Endothelial cell of umbilical vein (primary cell): Measurements from ENCODE around the gene KCNE4. TPM values are rescaled to one million over a fixed set of nuclear protein-coding genes. Genes with fewer than 3 reads are reported as not detected.

Experiments used
- BruUV-seq: library from RNA; stranded (reverse); fragments of 400-500 nt; replicated peaks from 2 replicates; lab custom pipeline; 2021; lab: Mats Ljungman, UMichigan
- CTCF ChIA-PET: fragments of 300-600, 350-600 bp; sonication (Branson Sonifier 250); formaldehyde crosslinking; loops from one replicate; lab custom pipeline; 2021; ENCODE audit warnings: antibody characterized with exemption, inconsistent platforms; lab: Charles Lee
- POLR2A ChIA-PET: fragments of 300-600, 350-600 bp; sonication (Branson Sonifier 250); formaldehyde crosslinking; loops from one replicate; lab custom pipeline; 2021; ENCODE audit warnings: antibody characterized with exemption, inconsistent platforms; lab: Charles Lee
- DNase-seq: peaks from one replicate; pipeline ENCODE4 v3.0.0-alpha.2; 2011; ENCODE audit warnings: low read depth, low spot score
- FAIRE-seq: peaks from 2 replicates; lab custom pipeline; 2011; peaks lifted over from hg19 to GRCh38; lab: Jason Lieb, UNC
- H2AFZ ChIP-seq: 2 replicates; pipeline ENCODE4 v1.6.0; 2012; ENCODE audit warnings: low read depth, low read length, control low read depth, inconsistent platforms
- H3K27ac ChIP-seq: 2 replicates; pipeline ENCODE4 v1.5.1; 2011; ENCODE audit warnings: low read depth, mild to moderate bottlenecking, control low read depth, low read length, moderate library complexity; ENCODE audit not compliant: insufficient read depth
- H3K27me3 ChIP-seq, 2 experiments: 2 replicates each; pipeline versions ENCODE4 v1.6.0 to v1.6.1; 2011; ENCODE audit warnings: low read length in 2 of 2, mixed read lengths in 1 of 2; ENCODE audit not compliant: control insufficient read depth in 2 of 2, insufficient read depth in 2 of 2
- H3K36me3 ChIP-seq, 2 experiments: 2 replicates in 1 of 2; 3 replicates in 1 of 2; pipeline ENCODE4 v1.5.1; 2011; ENCODE audit warnings: low read length in 2 of 2, mild to moderate bottlenecking in 1 of 2, moderate library complexity in 1 of 2; ENCODE audit not compliant: control insufficient read depth in 2 of 2, insufficient read depth in 2 of 2; ENCODE audit errors: extremely low read depth in 1 of 2
- H3K4me1 ChIP-seq: 3 replicates; pipeline ENCODE4 v1.5.1; 2011; ENCODE audit warnings: mild to moderate bottlenecking, low read length; ENCODE audit not compliant: control insufficient read depth, insufficient read depth; ENCODE audit errors: extremely low read depth
- H3K4me2 ChIP-seq: 2 replicates; pipeline ENCODE4 v1.6.1; 2011; ENCODE audit warnings: low read length, control low read depth, mixed read lengths; ENCODE audit not compliant: insufficient read depth
- H3K4me3 ChIP-seq, 3 experiments: fragments of 200-600 bp in 1 of 3; sonication (generic), shearing (Covaris generic) in 1 of 3; replicated peaks in 1 of 3; 2 replicates each; pipeline ENCODE4 v1.5.1; 2011 to 2016; ENCODE audit warnings: control low read depth in 3 of 3, low read length in 3 of 3, mild to moderate bottlenecking in 2 of 3, inconsistent platforms in 1 of 3, low read depth in 1 of 3, moderate library complexity in 1 of 3; ENCODE audit not compliant: insufficient read depth in 1 of 3
- H3K79me2 ChIP-seq: 2 replicates; pipeline ENCODE4 v1.6.0; 2012; ENCODE audit warnings: low read length, inconsistent platforms; ENCODE audit not compliant: control insufficient read depth, insufficient read depth
- H3K9ac ChIP-seq: replicated peaks from 2 replicates; pipeline ENCODE3; 2011; ENCODE audit warnings: low read length, control low read depth; ENCODE audit not compliant: insufficient read depth; ENCODE audit errors: extremely low read depth
- H3K9me1 ChIP-seq: replicated peaks from 3 replicates; pipeline ENCODE4 v1.6.0; 2011; ENCODE audit warnings: mild to moderate bottlenecking, low read length; ENCODE audit not compliant: control insufficient read depth, insufficient read depth; ENCODE audit errors: extremely low read depth
- H3K9me3 ChIP-seq: replicated peaks from 2 replicates; pipeline ENCODE4 v1.5.1; 2012; ENCODE audit warnings: low read length, inconsistent platforms; ENCODE audit not compliant: control insufficient read depth, insufficient read depth
- H4K20me1 ChIP-seq: replicated peaks from 2 replicates; pipeline ENCODE3; 2011; ENCODE audit warnings: mild to moderate bottlenecking, low read length; ENCODE audit not compliant: control insufficient read depth, insufficient read depth; ENCODE audit errors: extremely low read depth
- EZH2 ChIP-seq: IDR thresholded peaks from 2 replicates; pipeline ENCODE4 v1.6.1; 2012; ENCODE audit warnings: borderline replicate concordance, low read depth, mild to moderate bottlenecking, moderate library complexity, low read length, inconsistent platforms; ENCODE audit not compliant: severe bottlenecking
- FOS ChIP-seq: IDR thresholded peaks from 2 replicates; pipeline ENCODE4 v1.6.1; 2011; ENCODE audit warnings: mild to moderate bottlenecking, low read length, moderate library complexity, borderline replicate concordance; ENCODE audit not compliant: insufficient read depth
- GATA2 ChIP-seq: IDR thresholded peaks from 2 replicates; pipeline ENCODE4 v1.7.0; 2011; ENCODE audit warnings: low read depth, mild to moderate bottlenecking, moderate library complexity, mixed read lengths, low read length; ENCODE audit not compliant: insufficient read length, insufficient read depth
- JUN ChIP-seq: IDR thresholded peaks from 2 replicates; pipeline ENCODE4 v1.6.1; 2011; ENCODE audit warnings: borderline replicate concordance, low read depth; ENCODE audit not compliant: insufficient read length, insufficient read depth
- MYC ChIP-seq: IDR thresholded peaks from one replicate; pipeline ENCODE4 v1.6.1; 2011; ENCODE audit warnings: mild to moderate bottlenecking, low read depth, low read length
- POLR2A ChIP-seq: IDR thresholded peaks from 2 replicates; pipeline ENCODE4 v1.6.1; 2012; ENCODE audit warnings: low read depth, mild to moderate bottlenecking, control low read depth, low read length
- POLR2AphosphoS5 ChIP-seq: IDR thresholded peaks from 2 replicates; pipeline ENCODE4 v1.6.1; 2012; ENCODE audit warnings: low read depth, mild to moderate bottlenecking, control low read depth, low read length, moderate library complexity; ENCODE audit not compliant: insufficient read depth
- dilution Hi-C: fragments of 300-500 bp; cut with MboI; formaldehyde crosslinking; loops from one replicate; pipeline ENCODE4 v1.15.0; 2019; ENCODE audit warnings: low sequenced_read_pairs; ENCODE audit not compliant: extremely low pct_ligation_motif_present
- intact Hi-C: fragments of 100-400 bp; cut with micrococcal nuclease; formaldehyde crosslinking; loops from one replicate; pipeline ENCODE4 v1.10.0; 2022
- polyA plus RNA-seq, 4 experiments: library from polyadenylated mRNA; depleted of rRNA in 3 of 4; stranded (reverse) in 3 of 4; unstranded in 1 of 4; fragments of >200 nt; gene quantifications; 2 replicates each; pipeline versions ENCODE4 v1.2.1 to v1.2.3, GENCODE V29; 2011 to 2012; ENCODE audit warnings: missing spikeins in 1 of 4
- total RNA-seq: library from RNA; stranded (reverse); gene quantifications from 2 replicates; pipeline ENCODE4 v1.2.3, GENCODE V29; 2021
- TF ChIP-seq, protein P1 (sequence below): IDR thresholded peaks from 2 replicates; pipeline ENCODE4 v1.6.1; 2011; ENCODE audit not compliant: insufficient read depth, insufficient read length
- TF ChIP-seq, protein P2 (sequence below), 2 donors: IDR thresholded peaks; 1 replicate in 1 of 2; 2 replicates in 1 of 2; pipeline ENCODE4 v1.5.1; 2011; ENCODE audit warnings: low read length in 2 of 2, mild to moderate bottlenecking in 2 of 2, moderate library complexity in 2 of 2, control low read depth in 1 of 2, inconsistent platforms in 1 of 2, low read depth in 1 of 2; ENCODE audit not compliant: insufficient read depth in 1 of 2; ENCODE audit errors: extremely low read depth in 1 of 2

The KCNE4 gene
- total and polyA plus RNA-seq, 2 donors (not counting 3 experiments of a cell fraction or from before 2014, with no cell fraction given): 0.01 TPM; not detected in 1

GRCh38 chr2:223056701-223057418 lies 4.9 kb downstream of the KCNE4 start:
- Histone ChIP-seq H3K9ac (no peak overlapping the region), H3K27me3 (peaks cover 5 to 7% of the 10 kb centered on the region in 2 experiments), H3K9me1 (no peaks in the 10 kb centered on the region), H3K79me2 (no peaks in the 10 kb centered on the region), H4K20me1 (no peaks in the 10 kb centered on the region), H3K4me2 (no peak overlapping the region), H3K4me1 (no peaks in the 10 kb centered on the region), H3K27ac (no peak overlapping the region), H3K36me3 (no peaks in the 10 kb centered on the region), H2AFZ (no peak overlapping the region), H3K9me3 (no peaks in the 10 kb centered on the region), H3K4me3 (no peak overlapping the region)
- no peak for DNase-seq
- TF ChIP-seq JUN (no peak), MYC (no peak), POLR2A (no peak), GATA2 (no peak), FOS (no peak), POLR2AphosphoS5 (no peak), EZH2 (no peak)
- dilution Hi-C loops (no loop called here), intact Hi-C loops (no loop called here)
- BruUV-seq: no TSS peak
- POLR2A ChIA-PET: no interaction called here
- CTCF ChIA-PET: interaction anchor here (1.1 kb wide), 1 partner anchor 118 kb away, joined by 3 read pairs; no protein-coding TSS in a partner anchor
- no peak for FAIRE-seq

DNA sequence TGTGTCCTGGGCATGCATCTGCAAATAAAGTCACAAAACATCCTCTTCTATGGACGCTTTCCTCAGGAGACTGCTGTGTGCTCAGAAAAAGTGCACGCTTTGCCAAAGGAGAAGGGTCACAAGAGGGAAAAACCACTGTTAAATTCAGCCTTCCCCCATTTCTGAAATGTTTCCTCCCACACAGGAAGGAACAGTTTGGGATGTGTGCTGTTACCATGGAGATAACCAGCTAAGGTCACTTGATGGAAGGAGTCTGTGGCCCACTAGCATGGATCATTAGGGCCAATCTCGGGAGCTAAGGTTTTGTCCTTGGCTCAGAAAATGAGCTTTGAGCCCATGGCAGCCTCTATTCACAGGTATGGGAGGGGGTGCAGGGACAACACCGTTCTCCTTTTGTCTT lies 5.6 kb downstream of the KCNE4 start:
- TF ChIP-seq JUN (no peak), EZH2 (no peak), MYC (no peak), POLR2A (no peak)
- TF ChIP-seq, protein P1, sequence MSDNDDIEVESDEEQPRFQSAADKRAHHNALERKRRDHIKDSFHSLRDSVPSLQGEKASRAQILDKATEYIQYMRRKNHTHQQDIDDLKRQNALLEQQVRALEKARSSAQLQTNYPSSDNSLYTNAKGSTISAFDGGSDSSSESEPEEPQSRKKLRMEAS: no peak
- TF ChIP-seq, protein P2, sequence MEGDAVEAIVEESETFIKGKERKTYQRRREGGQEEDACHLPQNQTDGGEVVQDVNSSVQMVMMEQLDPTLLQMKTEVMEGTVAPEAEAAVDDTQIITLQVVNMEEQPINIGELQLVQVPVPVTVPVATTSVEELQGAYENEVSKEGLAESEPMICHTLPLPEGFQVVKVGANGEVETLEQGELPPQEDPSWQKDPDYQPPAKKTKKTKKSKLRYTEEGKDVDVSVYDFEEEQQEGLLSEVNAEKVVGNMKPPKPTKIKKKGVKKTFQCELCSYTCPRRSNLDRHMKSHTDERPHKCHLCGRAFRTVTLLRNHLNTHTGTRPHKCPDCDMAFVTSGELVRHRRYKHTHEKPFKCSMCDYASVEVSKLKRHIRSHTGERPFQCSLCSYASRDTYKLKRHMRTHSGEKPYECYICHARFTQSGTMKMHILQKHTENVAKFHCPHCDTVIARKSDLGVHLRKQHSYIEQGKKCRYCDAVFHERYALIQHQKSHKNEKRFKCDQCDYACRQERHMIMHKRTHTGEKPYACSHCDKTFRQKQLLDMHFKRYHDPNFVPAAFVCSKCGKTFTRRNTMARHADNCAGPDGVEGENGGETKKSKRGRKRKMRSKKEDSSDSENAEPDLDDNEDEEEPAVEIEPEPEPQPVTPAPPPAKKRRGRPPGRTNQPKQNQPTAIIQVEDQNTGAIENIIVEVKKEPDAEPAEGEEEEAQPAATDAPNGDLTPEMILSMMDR (IDR thresholded peaks at IDR 0.05; ENCODE audit: extremely low read depth in 1 of 2, insufficient read depth in 1 of 2, low read depth in 1 of 2, low read length in 2 of 2): no peak
- H3K9ac ChIP-seq: no peak overlapping the region
- no peaks in the 10 kb centered on the region for H3K9me1 ChIP-seq
- no peaks in the 10 kb centered on the region for H3K9me3 ChIP-seq
- POLR2A ChIA-PET: no interaction called here
- H3K79me2 ChIP-seq: no peaks in the 10 kb centered on the region
- no peaks in the 10 kb centered on the region for H4K20me1 ChIP-seq
- DNase-seq: no peak
- intact Hi-C loops (no loop called here), dilution Hi-C loops (no loop called here)
- no peak overlapping the region for H3K27ac ChIP-seq
- no TSS peak for BruUV-seq
- no peak overlapping the region for H3K4me3 ChIP-seq
- no peak overlapping the region for H2AFZ ChIP-seq
- FAIRE-seq: no peak
- H3K4me2 ChIP-seq: no peak overlapping the region
- H3K36me3 ChIP-seq: no peaks in the 10 kb centered on the region
- no peaks in the 10 kb centered on the region for H3K4me1 ChIP-seq
- H3K27me3 ChIP-seq: peaks cover 5 to 7% of the 10 kb centered on the region in 2 experiments
- CTCF ChIA-PET: interaction anchor here (1.1 kb wide), 1 partner anchor 117 kb away, joined by 3 read pairs; no protein-coding TSS in a partner anchor
